ENCODE measurements around the gene CRELD2. TPM values are rescaled to one million over a fixed set of nuclear protein-coding genes. Genes with fewer than 3 reads are reported as not detected.

Gene CRELD2
- total and polyA plus RNA-seq, 2 of the 13 experiments (the other 11 are each of a cell fraction or from before 2014, with no cell fraction given): 17.2 to 44.7 TPM

DNA sequence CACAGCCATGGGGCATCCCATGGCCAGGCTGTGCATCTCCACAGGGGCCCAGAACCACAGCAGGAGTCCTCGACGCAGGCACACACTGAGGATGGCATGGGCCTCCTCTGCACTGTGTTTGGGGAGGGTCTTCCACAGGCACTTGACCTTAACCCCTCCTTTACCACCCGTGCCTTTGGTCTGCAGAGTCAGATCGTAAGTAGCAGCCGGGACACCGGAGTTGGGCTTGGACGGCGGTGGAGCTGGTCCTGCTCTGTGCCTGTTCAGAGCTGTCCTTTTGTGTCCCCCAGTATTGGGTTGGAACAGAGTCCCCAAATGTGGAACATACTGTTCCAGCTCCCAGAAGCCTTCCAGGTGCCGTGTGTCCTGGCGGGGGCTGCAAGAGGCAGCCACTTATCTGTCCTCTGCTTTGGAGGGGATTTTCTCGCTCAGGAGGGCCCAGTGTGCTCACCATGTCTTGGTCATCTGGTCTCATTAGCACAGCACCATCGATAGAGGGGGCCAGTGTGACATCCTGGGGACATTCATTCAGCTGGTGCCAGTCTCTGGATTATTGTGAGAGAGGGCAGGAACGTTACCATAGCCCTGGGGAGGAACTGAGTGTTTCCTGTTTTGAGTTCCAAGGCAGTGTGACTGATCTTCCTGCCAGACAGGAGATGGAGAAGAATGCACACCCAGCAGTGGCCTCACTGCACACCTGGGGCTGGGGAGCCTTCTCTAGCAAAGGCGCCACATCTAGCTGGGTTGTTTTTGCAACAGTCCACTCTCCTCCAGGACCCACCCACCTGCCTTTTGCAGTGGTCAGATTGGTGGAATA is 12.4 kb downstream of the CRELD2 start (continued):
- TF ChIP-seq, protein P1, sequence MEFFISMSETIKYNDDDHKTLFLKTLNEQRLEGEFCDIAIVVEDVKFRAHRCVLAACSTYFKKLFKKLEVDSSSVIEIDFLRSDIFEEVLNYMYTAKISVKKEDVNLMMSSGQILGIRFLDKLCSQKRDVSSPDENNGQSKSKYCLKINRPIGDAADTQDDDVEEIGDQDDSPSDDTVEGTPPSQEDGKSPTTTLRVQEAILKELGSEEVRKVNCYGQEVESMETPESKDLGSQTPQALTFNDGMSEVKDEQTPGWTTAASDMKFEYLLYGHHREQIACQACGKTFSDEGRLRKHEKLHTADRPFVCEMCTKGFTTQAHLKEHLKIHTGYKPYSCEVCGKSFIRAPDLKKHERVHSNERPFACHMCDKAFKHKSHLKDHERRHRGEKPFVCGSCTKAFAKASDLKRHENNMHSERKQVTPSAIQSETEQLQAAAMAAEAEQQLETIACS (CRISPR knock-in tag; IDR thresholded peaks at IDR 0.05): no peak
- no peak for TF ChIP-seq ZNF644 (CRISPR knock-in tag; IDR thresholded peaks at IDR 0.05; ENCODE audit: low read depth)
- TF ChIP-seq, protein P2, sequence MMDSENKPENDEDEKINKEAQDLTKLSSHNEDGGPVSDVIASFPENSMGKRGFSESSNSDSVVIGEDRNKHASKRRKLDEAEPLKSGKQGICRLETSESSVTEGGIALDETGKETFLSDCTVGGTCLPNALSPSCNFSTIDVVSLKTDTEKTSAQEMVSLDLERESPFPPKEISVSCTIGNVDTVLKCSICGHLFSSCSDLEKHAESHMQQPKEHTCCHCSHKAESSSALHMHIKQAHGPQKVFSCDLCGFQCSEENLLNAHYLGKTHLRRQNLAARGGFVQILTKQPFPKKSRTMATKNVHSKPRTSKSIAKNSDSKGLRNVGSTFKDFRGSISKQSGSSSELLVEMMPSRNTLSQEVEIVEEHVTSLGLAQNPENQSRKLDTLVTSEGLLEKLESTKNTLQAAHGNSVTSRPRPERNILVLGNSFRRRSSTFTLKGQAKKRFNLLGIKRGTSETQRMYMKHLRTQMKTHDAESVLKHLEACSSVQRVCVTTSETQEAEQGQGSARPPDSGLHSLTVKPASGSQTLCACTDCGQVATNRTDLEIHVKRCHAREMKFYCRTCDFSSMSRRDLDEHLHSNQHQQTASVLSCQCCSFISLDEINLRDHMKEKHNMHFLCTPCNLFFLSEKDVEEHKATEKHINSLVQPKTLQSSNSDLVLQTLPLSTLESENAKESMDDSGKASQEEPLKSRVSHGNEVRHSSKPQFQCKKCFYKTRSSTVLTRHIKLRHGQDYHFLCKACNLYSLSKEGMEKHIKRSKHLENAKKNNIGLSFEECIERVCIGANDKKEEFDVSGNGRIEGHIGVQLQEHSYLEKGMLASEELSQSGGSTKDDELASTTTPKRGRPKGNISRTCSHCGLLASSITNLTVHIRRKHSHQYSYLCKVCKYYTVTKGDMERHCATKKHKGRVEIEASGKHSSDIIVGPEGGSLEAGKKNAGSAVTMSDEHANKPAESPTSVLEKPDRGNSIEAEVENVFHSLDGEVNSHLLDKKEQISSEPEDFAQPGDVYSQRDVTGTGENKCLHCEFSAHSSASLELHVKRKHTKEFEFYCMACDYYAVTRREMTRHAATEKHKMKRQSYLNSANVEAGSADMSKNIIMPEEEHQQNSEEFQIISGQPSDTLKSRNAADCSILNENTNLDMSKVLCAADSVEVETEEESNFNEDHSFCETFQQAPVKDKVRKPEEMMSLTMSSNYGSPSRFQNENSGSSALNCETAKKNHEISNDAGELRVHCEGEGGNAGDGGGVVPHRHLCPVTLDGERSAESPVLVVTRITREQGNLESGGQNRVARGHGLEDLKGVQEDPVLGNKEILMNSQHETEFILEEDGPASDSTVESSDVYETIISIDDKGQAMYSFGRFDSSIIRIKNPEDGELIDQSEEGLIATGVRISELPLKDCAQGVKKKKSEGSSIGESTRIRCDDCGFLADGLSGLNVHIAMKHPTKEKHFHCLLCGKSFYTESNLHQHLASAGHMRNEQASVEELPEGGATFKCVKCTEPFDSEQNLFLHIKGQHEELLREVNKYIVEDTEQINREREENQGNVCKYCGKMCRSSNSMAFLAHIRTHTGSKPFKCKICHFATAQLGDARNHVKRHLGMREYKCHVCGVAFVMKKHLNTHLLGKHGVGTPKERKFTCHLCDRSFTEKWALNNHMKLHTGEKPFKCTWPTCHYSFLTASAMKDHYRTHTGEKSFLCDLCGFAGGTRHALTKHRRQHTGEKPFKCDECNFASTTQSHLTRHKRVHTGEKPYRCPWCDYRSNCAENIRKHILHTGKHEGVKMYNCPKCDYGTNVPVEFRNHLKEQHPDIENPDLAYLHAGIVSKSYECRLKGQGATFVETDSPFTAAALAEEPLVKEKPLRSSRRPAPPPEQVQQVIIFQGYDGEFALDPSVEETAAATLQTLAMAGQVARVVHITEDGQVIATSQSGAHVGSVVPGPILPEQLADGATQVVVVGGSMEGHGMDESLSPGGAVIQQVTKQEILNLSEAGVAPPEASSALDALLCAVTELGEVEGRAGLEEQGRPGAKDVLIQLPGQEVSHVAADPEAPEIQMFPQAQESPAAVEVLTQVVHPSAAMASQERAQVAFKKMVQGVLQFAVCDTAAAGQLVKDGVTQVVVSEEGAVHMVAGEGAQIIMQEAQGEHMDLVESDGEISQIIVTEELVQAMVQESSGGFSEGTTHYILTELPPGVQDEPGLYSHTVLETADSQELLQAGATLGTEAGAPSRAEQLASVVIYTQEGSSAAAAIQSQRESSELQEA (CRISPR knock-in tag; IDR thresholded peaks at IDR 0.05; ENCODE audit: not compliant biosample characterization): no peak
- no peak for TF ChIP-seq JUND (CRISPR knock-in tag; IDR thresholded peaks at IDR 0.05)
- TF ChIP-seq, protein P3, sequence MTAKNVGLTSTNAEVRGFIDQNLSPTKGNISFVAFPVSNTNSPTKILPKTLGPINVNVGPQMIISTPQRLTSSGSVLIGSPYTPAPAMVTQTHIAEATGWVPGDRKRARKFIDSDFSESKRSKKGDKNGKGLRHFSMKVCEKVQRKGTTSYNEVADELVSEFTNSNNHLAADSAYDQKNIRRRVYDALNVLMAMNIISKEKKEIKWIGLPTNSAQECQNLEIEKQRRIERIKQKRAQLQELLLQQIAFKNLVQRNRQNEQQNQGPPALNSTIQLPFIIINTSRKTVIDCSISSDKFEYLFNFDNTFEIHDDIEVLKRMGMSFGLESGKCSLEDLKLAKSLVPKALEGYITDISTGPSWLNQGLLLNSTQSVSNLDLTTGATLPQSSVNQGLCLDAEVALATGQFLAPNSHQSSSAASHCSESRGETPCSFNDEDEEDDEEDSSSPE (CRISPR knock-in tag; IDR thresholded peaks at IDR 0.05): no peak
- TF ChIP-seq ZNF30 (CRISPR knock-in tag; IDR thresholded peaks at IDR 0.05): no peak
- TF ChIP-seq, protein P4, sequence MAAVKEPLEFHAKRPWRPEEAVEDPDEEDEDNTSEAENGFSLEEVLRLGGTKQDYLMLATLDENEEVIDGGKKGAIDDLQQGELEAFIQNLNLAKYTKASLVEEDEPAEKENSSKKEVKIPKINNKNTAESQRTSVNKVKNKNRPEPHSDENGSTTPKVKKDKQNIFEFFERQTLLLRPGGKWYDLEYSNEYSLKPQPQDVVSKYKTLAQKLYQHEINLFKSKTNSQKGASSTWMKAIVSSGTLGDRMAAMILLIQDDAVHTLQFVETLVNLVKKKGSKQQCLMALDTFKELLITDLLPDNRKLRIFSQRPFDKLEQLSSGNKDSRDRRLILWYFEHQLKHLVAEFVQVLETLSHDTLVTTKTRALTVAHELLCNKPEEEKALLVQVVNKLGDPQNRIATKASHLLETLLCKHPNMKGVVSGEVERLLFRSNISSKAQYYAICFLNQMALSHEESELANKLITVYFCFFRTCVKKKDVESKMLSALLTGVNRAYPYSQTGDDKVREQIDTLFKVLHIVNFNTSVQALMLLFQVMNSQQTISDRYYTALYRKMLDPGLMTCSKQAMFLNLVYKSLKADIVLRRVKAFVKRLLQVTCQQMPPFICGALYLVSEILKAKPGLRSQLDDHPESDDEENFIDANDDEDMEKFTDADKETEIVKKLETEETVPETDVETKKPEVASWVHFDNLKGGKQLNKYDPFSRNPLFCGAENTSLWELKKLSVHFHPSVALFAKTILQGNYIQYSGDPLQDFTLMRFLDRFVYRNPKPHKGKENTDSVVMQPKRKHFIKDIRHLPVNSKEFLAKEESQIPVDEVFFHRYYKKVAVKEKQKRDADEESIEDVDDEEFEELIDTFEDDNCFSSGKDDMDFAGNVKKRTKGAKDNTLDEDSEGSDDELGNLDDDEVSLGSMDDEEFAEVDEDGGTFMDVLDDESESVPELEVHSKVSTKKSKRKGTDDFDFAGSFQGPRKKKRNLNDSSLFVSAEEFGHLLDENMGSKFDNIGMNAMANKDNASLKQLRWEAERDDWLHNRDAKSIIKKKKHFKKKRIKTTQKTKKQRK (IDR thresholded peaks at IDR 0.05; ENCODE audit: low read length): no peak
- TF ChIP-seq ZNF543 (CRISPR knock-in tag; IDR thresholded peaks at IDR 0.05): no peak
- TF ChIP-seq, protein P5, sequence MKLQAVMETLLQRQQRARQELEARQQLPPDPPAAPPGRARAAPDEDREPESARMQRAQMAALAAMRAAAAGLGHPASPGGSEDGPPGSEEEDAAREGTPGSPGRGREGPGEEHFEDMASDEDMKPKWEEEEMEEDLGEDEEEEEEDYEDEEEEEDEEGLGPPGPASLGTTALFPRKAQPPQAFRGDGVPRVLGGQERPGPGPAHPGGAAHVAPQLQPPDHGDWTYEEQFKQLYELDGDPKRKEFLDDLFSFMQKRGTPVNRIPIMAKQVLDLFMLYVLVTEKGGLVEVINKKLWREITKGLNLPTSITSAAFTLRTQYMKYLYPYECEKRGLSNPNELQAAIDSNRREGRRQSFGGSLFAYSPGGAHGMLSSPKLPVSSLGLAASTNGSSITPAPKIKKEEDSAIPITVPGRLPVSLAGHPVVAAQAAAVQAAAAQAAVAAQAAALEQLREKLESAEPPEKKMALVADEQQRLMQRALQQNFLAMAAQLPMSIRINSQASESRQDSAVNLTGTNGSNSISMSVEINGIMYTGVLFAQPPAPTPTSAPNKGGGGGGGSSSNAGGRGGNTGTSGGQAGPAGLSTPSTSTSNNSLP (IDR thresholded peaks at IDR 0.05; ENCODE audit: low read depth, low read length): peak; percentile 49; the same call in 1 of the 2 replicates
- no peak for TF ChIP-seq RXRA (CRISPR knock-in tag; IDR thresholded peaks at IDR 0.05)

Measured in HepG2 (cell line).